T47D (cell line): ENCODE results near the gene GLCE.
A peak's percentile ranks its signal among the peaks of the same experiment; 100 is the strongest.

Experiments
- DNase-seq, 2 experiments: peaks; one replicate each; pipeline versions ENCODE4 v3.0.0 to v3.0.0-alpha.2; 2011 to 2012; ENCODE audit warnings: low read depth in 1 of 2, low spot score in 1 of 2
- JUND ChIP-seq: IDR thresholded peaks from 2 replicates; pipeline ENCODE4 v1.6.1; 2012; ENCODE audit warnings: low read depth
- in situ Hi-C: cut with HindIII; loops from 2 replicates; pipeline ENCODE4 v1.10.0; 2016; ENCODE audit warnings: low sequenced_read_pairs, low pct_unique_long_range_greater_than_20kb

The GLCE gene

GRCh38 chr15:69170597-69170996 is 10.2 kb downstream of the GLCE start:
- no peak for TF ChIP-seq JUND
- no peak for DNase-seq
- in situ Hi-C loops: no loop called here

GRCh38 chr15:69172847-69173246 is 12.4 kb downstream of the GLCE start:
- TF ChIP-seq JUND: no peak
- DNase-seq: no peak
- in situ Hi-C loops: no loop called here

GRCh38 chr15:69175536-69175935 is 15.1 kb downstream of the GLCE start:
- in situ Hi-C loops: no loop called here
- no peak for DNase-seq
- no peak for TF ChIP-seq JUND

- TF ChIP-seq JUND: no peak
- in situ Hi-C loops: no loop called here
- DNase-seq: no peak
These were observed 21.0 kb downstream of the GLCE start for GRCh38 chr15:69181424-69181823.

GRCh38 chr15:69185216-69185615 is 24.8 kb downstream of the GLCE start:
- TF ChIP-seq JUND: no peak
- in situ Hi-C loops: no loop called here
- DNase-seq: no peak

- no peak for TF ChIP-seq JUND
- DNase-seq: no peak
- in situ Hi-C loops: no loop called here
These were observed 25.3 kb downstream of the GLCE start for GRCh38 chr15:69185706-69186105.

- in situ Hi-C loops: no loop called here
- DNase-seq: no peak
- TF ChIP-seq JUND: no peak
These were observed 28.7 kb downstream of the GLCE start for GRCh38 chr15:69189157-69189556.

GRCh38 chr15:69190091-69190490 is 29.7 kb downstream of the GLCE start:
- in situ Hi-C loops: no loop called here
- DNase-seq: no peak
- TF ChIP-seq JUND: no peak

GRCh38 chr15:69190504-69190903 is 30.1 kb downstream of the GLCE start:
- in situ Hi-C loops: no loop called here
- TF ChIP-seq JUND: no peak
- DNase-seq: no peak

GRCh38 chr15:69194025-69194827 is 33.8 kb downstream of the GLCE start:
- DNase-seq: peak in 1 of 2 experiments; percentile 22

GRCh38 chr15:69194854-69195253 is 34.4 kb downstream of the GLCE start:
- no peak for TF ChIP-seq JUND
- DNase-seq: no peak
- in situ Hi-C loops: no loop called here

More at GRCh38 chr15:69194025-69194827, 33.8 kb downstream of the GLCE start:
- TF ChIP-seq JUND: no peak
- in situ Hi-C loops: no loop called here

- TF ChIP-seq JUND: no peak
- in situ Hi-C loops: no loop called here
- DNase-seq: no peak
These were observed 40.7 kb downstream of the GLCE start for GRCh38 chr15:69200832-69201745.

GRCh38 chr15:69206079-69206478 is 45.6 kb downstream of the GLCE start:
- no peak for DNase-seq
- no peak for TF ChIP-seq JUND

More at GRCh38 chr15:69206079-69206478, 45.6 kb downstream of the GLCE start:
- in situ Hi-C loops: no loop called here
